ENCODE results near the gene AUTS2. TPM values are rescaled to one million over a fixed set of nuclear protein-coding genes. Genes with fewer than 3 reads are reported as not detected.

AUTS2 gene
- total and polyA plus RNA-seq, 10 of the 15 experiments (the other 5 are each of a cell fraction or from before 2014, with no cell fraction given) = 6.4 to 55.6 (median 21.6) TPM

- no peak for TF ChIP-seq SKIL (IDR thresholded peaks at IDR 0.05; ENCODE audit: low read depth, poor library complexity, severe bottlenecking)
- TF ChIP-seq EZH2 (IDR thresholded peaks at IDR 0.05; ENCODE audit: borderline replicate concordance, control insufficient read depth, low read depth, low read length) = no peak
- TF ChIP-seq ZNF207 (IDR thresholded peaks at IDR 0.05; ENCODE audit: borderline replicate concordance) = no peak
- no peak for TF ChIP-seq ATF3 (IDR thresholded peaks at IDR 0.05; ENCODE audit: borderline replicate concordance, extremely low read depth, low read depth, low read length)
- no peak for TF ChIP-seq CBX3 (IDR thresholded peaks at IDR 0.05; ENCODE audit: borderline replicate concordance, low read depth)
- TF ChIP-seq EGR1 (IDR thresholded peaks at IDR 0.05; ENCODE audit: borderline replicate concordance in 1 of 2, low read depth in 2 of 2, low read length in 2 of 2) = no peak
- no peak for TF ChIP-seq SIN3A (IDR thresholded peaks at IDR 0.05; ENCODE audit: low read depth, low read length)
- TF ChIP-seq ZSCAN29 (IDR thresholded peaks at IDR 0.05) = no peak
- TF ChIP-seq SMC3 (IDR thresholded peaks at IDR 0.05; ENCODE audit: borderline replicate concordance, low read length) = no peak; the same call in 1 of the 2 replicates
- no peak for TF ChIP-seq SUPT20H (IDR thresholded peaks at IDR 0.05; ENCODE audit: borderline replicate concordance, control insufficient read depth, low read depth, low read length)
- 0 out of 2 replicates have a peak, but pooled peaks have one; percentile 9 for TF ChIP-seq PAX5 (IDR thresholded peaks at IDR 0.05; ENCODE audit: borderline replicate concordance, low read depth, low read length)
- TF ChIP-seq GABPA (IDR thresholded peaks at IDR 0.05; ENCODE audit: low read depth) = no peak
- TF ChIP-seq PAX8 (IDR thresholded peaks at IDR 0.05) = no peak
- no peak for TF ChIP-seq CEBPZ (IDR thresholded peaks at IDR 0.05; ENCODE audit: low read depth, low read length)
- TF ChIP-seq BACH1 (IDR thresholded peaks at IDR 0.05; ENCODE audit: borderline replicate concordance) = no peak
- TF ChIP-seq ZNF687 (IDR thresholded peaks at IDR 0.05) = no peak
- TF ChIP-seq USF1 (IDR thresholded peaks at IDR 0.05; ENCODE audit: borderline replicate concordance, extremely low read length, insufficient read depth, low read depth, low read length) = no peak
- TF ChIP-seq TBL1XR1 (IDR thresholded peaks at IDR 0.05; ENCODE audit: low read depth, low read length) = 0 out of 2 replicates have a peak, but pooled peaks have one; percentile 40
- no peak for TF ChIP-seq ZNF384 (IDR thresholded peaks at IDR 0.05; ENCODE audit: borderline replicate concordance, low read depth, low read length)
- TF ChIP-seq MTA2 (IDR thresholded peaks at IDR 0.05; ENCODE audit: low read depth) = peak; percentile 89
Measured at GRCh38 chr7:69685293-69685631, 87.0 kb downstream of the AUTS2 start (continued).

All from GM12878 (cell line).